ENCODE data around the gene C16orf95. TPM values are rescaled to one million over a fixed set of nuclear protein-coding genes. Genes with fewer than 3 reads are reported as not detected.

C16orf95 gene
- total RNA-seq, 2 experiments from 2014 or later: 11.2 to 13.6 TPM

Other genes with a start within 250 kb of the C16orf95 start
- gene FBXO31, start 66.4 kb upstream of the C16orf95 start, total RNA-seq: 10 to 100 TPM; 38.8 TPM
- 10 to 100 TPM; 45.4 to 50.8 TPM for gene MAP1LC3B, start 74.9 kb upstream of the C16orf95 start, total RNA-seq
- 1 to 10 TPM in 1 of 2 experiments, under 1 TPM in 1; 0.63 to 1.5 TPM for gene ZCCHC14, start 175.6 kb upstream of the C16orf95 start, total RNA-seq